Measurements from ENCODE around the gene FUS.
"Not testable (repeated sequence)": the region's sequence is repeated elsewhere in the genome, so short reads cannot be mapped to it uniquely, and the experiment has no call there.

FUS gene

DNA sequence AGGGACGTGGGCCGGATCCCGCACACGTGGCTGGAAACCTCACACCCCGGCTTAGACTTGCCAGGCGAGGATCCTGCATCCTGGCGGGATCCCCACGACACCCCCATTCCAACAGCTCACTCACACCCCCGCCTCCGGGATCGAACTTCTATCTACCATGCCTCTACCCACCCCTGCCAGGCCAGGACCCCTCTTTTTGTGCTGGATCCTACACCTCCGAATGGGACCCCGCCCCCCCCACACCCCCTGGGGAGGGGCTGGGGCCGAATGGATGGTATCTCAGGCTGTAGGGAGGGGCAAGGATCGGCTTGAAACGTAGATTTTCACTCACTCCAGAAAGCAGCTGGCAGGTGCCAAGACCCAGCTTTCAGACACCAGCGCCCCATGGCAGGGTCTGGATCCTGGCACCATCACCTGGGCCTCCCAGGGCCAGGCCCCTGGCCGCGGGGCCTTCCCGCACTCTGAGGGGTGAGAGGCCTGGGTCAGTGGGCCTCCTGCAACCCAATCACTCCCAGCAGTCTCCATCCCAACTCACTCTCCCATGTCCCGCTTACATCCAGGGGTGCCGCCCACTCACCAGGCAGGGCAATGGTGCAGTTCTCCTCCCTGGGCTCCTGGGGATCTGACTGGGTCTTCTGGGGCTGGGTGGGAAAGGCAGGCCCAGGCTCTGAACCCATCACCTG, 36.8 kb upstream of the FUS start:
- no peak for DNase-seq (ENCODE audit: extremely low spot score, insufficient read length, low read depth)
- no peak for FAIRE-seq

- DNase-seq (ENCODE audit: extremely low spot score, insufficient read length, low read depth) (no peak), FAIRE-seq (no peak)
Measured at GRCh38 chr16:31143694-31144148, 36.2 kb upstream of the FUS start.

DNA sequence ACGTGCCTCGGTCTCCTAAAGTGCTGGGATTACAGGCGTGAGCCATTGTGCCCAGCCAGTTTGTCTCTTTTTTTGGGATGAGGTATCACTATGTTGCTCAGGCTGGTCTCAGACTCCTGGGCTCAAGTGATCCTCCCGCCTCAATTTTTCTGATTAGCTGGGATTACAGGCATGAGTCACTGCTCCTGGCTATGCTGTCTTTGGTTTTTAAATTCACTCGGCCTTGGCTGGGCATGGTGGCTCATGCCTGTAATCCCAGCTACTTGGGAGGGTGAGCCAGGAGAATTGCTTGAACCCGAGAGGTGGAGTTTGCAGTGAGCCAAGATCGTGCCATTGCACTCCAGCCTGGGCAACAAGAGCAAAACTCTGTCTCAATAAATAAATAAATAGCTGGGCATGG, 35.5 kb upstream of the FUS start:
- not testable (repeated sequence) for DNase-seq (ENCODE audit: extremely low spot score, insufficient read length, low read depth); FAIRE-seq

DNA sequence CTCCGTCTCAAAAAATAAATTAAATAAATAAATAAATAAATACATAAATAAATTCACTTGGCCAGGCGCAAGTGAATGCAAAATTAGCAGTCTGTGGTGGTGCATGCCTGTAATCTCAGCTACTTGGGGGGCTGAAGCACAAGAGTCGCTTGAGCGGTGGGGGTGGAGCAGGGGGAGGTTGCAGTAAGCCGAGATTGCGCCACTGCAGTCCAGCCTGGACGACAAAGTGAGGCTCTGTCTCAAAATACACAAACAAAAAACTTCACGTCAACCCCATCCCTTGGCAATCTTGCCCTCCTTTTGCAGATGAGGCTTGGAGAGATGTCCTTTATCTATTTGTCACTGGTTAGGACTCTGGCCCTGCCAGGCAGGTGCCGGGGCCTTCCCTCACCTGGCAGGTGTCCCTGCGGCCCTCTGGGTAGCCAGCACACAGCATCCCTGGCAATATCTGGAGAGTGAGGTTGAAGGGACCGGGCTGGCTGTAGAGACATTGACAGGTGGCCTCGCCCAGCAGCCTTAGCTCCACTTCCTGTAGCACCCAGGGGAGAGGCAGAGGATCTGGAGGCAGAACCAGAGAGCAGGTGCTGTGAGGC, 34.4 kb upstream of the FUS start:
- FAIRE-seq (no peak), DNase-seq (ENCODE audit: extremely low spot score, insufficient read length, low read depth) (no peak)

- FAIRE-seq: no peak
- no peak for DNase-seq (ENCODE audit: extremely low spot score, insufficient read length, low read depth)
Measured at GRCh38 chr16:31147574-31147973, 32.4 kb upstream of the FUS start.

GRCh38 chr16:31148281-31148728, 31.6 kb upstream of the FUS start:
- DNase-seq (ENCODE audit: extremely low spot score, insufficient read length, low read depth): no peak
- FAIRE-seq: no peak

GRCh38 chr16:31148896-31149295, 31.0 kb upstream of the FUS start:
- FAIRE-seq: no peak
- DNase-seq (ENCODE audit: extremely low spot score, insufficient read length, low read depth): no peak

- DNase-seq (ENCODE audit: extremely low spot score, insufficient read length, low read depth) (no peak), FAIRE-seq (no peak)
Measured at GRCh38 chr16:31149332-31149731, 30.6 kb upstream of the FUS start.

DNA sequence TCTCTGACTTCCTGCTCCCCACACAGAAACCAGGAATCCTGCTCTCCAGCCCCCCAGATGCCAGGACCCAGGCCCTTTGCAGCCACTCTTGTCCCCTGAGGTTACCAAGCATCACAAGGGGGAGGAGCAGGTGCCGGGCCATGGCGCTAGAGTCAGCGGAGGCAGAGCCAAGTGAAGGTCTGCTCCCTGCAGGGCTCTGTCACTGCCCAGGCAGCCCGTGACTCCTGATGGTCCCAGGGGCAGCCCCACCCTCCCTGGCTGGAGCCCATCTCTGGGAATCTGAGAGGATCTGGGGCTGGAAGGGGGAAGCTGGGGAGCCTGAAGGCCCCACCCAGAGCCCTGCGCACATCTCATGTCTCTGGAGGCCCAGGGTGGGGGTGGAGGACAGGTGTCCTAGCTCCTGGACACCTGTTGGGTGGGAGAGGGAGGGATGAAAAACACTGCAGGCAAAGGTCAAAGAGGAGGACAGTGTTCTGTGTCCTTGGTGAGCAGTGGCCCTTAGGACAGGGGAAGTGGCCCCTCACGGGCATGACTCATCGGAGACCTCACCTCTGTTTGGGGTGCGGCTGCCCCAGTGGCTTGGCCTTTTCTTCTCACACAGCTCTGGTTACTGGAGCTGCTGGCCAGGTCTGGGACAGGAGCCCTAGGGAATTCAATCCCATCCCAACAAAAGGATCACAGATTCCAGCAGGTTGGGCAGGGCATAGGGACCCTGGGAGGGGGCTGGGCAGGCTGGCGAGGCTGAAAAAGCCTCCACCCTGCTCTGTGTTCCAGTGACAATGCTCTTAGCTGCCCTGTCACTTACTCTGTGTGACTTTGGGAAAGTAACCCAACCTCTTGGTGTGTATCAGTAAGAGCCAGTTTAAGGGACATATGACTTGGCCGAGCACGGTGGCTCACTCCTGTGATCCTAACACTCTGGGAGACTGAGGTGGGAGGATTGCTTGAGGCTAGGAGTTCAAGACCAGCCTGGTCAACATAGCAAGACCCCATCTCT, 29.7 kb upstream of the FUS start, which contains the start of gene PRSS36:
Gene PRSS36 (minus strand): TSS at position 173 of the 997 bp plus-strand sequence. CDS start 31 bp downstream, at position 142.
- DNase-seq (ENCODE audit: extremely low spot score, insufficient read length, low read depth): no peak
- FAIRE-seq: no peak

DNA sequence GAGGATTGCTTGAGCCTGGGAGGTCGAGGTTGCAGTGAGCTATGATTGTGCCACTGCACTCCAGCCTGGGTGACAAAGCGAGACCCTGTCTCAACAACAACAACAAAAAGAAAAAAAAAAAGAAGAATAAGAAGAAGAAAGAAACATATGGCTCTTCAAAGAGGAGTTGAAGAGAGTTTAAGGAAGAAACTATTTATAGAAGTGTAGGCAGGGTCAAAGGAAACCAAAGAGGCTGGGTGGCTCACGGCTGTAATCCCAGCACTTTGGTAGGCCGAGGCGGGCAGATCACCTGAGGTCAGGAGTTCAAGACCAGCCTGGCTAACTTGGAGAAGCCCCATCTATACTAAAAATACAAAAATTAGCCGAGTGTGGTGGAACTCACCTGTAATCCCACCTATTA, 29.0 kb upstream of the FUS start:
- not testable (repeated sequence) for FAIRE-seq; DNase-seq (ENCODE audit: extremely low spot score, insufficient read length, low read depth)

DNA sequence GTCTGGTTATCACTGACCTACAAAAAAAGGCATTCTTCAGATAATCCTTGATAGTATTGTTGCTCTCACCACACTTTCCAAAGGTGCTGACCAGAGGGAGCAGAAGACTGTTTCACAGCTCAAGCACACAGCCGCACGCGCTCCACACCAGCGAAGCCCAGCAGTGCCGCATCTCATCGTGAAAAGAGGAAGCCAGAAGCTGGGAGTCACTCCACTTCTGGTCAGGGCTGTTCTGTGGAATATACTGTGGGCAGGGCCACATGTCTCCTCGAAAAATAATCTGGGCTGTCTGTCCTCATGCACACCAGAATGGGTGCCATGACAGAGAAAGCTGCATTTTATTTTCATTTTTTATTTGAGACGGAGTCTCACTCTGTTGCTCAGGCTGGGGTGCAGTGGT, 22.8 kb upstream of the FUS start:
- FAIRE-seq (no peak), DNase-seq (ENCODE audit: extremely low spot score, insufficient read length, low read depth) (no peak)

DNA sequence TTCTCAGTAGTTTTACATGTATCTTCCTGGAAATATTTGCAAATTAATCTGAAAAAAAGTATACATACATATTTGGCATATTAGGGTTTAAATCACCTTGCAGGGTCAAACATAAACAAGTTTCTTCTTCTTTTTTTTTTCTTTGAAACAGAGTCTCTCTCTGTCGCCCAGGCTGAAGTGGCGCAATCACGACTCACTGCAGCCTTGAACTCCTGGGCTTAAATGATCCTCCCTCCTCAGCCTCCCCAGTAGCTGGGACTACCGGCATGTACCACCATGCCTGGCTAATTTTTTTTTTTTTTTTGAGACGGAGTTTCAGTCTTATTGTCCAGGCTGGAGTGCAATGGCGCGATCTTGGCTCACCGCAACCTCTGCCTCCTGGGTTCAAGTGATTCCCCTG, 12.6 kb upstream of the FUS start:
- FAIRE-seq (no peak), DNase-seq (ENCODE audit: extremely low spot score, insufficient read length, low read depth) (no peak)

GRCh38 chr16:31168848-31169247, 11.1 kb upstream of the FUS start:
- DNase-seq (ENCODE audit: extremely low spot score, insufficient read length, low read depth): no peak

GRCh38 chr16:31170048-31170447, 9.9 kb upstream of the FUS start:
- DNase-seq (ENCODE audit: extremely low spot score, insufficient read length, low read depth); FAIRE-seq: not testable (repeated sequence)

More at GRCh38 chr16:31168848-31169247, 11.1 kb upstream of the FUS start:
- no peak for FAIRE-seq

DNA sequence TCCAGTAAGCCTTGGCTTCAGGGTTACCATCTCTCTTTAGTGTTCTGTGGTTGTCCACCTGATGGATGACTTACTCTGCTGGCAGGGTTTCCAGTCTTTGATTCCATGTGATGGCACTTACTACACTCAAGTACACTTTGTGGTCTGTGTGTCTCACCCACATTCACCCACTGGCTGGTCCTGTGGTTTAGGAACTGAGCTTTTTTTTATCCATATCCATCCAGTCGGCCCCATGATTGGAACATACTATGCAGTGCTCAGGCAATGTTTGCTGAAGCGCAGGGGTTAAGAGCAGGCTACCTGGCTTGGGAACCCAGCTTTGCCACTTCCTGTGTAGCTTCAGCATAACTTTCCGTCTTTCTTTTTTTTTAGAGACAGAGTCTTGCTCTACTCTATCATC, 2.8 kb upstream of the FUS start:
- FAIRE-seq: no peak
- no peak for DNase-seq (ENCODE audit: extremely low spot score, insufficient read length, low read depth)

- FAIRE-seq: no peak
Measured at GRCh38 chr16:31179219-31179746, 656 bp upstream of the FUS start.

GRCh38 chr16:31181102-31181830, 1.3 kb downstream of the FUS start:
- no peak for FAIRE-seq
- no peak for DNase-seq (ENCODE audit: extremely low spot score, insufficient read length, low read depth)

More at GRCh38 chr16:31179219-31179746, 656 bp upstream of the FUS start:
- no peak for DNase-seq (ENCODE audit: extremely low spot score, insufficient read length, low read depth)

GRCh38 chr16:31182391-31182790, 2.5 kb downstream of the FUS start:
- FAIRE-seq (no peak), DNase-seq (ENCODE audit: extremely low spot score, insufficient read length, low read depth) (no peak)
